Endothelial cell of umbilical vein (primary cell): ENCODE results near the gene TFIP11. TPM values are rescaled to one million over a fixed set of nuclear protein-coding genes. Genes with fewer than 3 reads are reported as not detected.

Experiments
- BruUV-seq: library from RNA; stranded (reverse); fragments of 400-500 nt; replicated peaks from 2 replicates; lab custom pipeline; 2021; lab: Mats Ljungman, UMichigan
- CTCF ChIA-PET: fragments of 300-600, 350-600 bp; sonication (Branson Sonifier 250); formaldehyde crosslinking; loops from one replicate; lab custom pipeline; 2021; ENCODE audit warnings: antibody characterized with exemption, inconsistent platforms; lab: Charles Lee
- POLR2A ChIA-PET: fragments of 300-600, 350-600 bp; sonication (Branson Sonifier 250); formaldehyde crosslinking; loops from one replicate; lab custom pipeline; 2021; ENCODE audit warnings: antibody characterized with exemption, inconsistent platforms; lab: Charles Lee
- DNase-seq: peaks from one replicate; pipeline ENCODE4 v3.0.0-alpha.2; 2011; ENCODE audit warnings: low read depth, low spot score
- FAIRE-seq: peaks from 2 replicates; lab custom pipeline; 2011; peaks lifted over from hg19 to GRCh38; lab: Jason Lieb, UNC
- H2AFZ ChIP-seq: 2 replicates; pipeline ENCODE4 v1.6.0; 2012; ENCODE audit warnings: low read depth, low read length, control low read depth, inconsistent platforms
- H3K27ac ChIP-seq: 2 replicates; pipeline ENCODE4 v1.5.1; 2011; ENCODE audit warnings: low read depth, mild to moderate bottlenecking, control low read depth, low read length, moderate library complexity; ENCODE audit not compliant: insufficient read depth
- H3K27me3 ChIP-seq, 2 experiments: 2 replicates each; pipeline versions ENCODE4 v1.6.0 to v1.6.1; 2011; ENCODE audit warnings: low read length in 2 of 2, mixed read lengths in 1 of 2; ENCODE audit not compliant: control insufficient read depth in 2 of 2, insufficient read depth in 2 of 2
- H3K36me3 ChIP-seq, 2 experiments: 2 replicates in 1 of 2; 3 replicates in 1 of 2; pipeline ENCODE4 v1.5.1; 2011; ENCODE audit warnings: low read length in 2 of 2, mild to moderate bottlenecking in 1 of 2, moderate library complexity in 1 of 2; ENCODE audit not compliant: control insufficient read depth in 2 of 2, insufficient read depth in 2 of 2; ENCODE audit errors: extremely low read depth in 1 of 2
- H3K4me1 ChIP-seq: 3 replicates; pipeline ENCODE4 v1.5.1; 2011; ENCODE audit warnings: mild to moderate bottlenecking, low read length; ENCODE audit not compliant: control insufficient read depth, insufficient read depth; ENCODE audit errors: extremely low read depth
- H3K4me2 ChIP-seq: 2 replicates; pipeline ENCODE4 v1.6.1; 2011; ENCODE audit warnings: low read length, control low read depth, mixed read lengths; ENCODE audit not compliant: insufficient read depth
- H3K4me3 ChIP-seq, 3 experiments: fragments of 200-600 bp in 1 of 3; sonication (generic), shearing (Covaris generic) in 1 of 3; replicated peaks in 1 of 3; 2 replicates each; pipeline ENCODE4 v1.5.1; 2011 to 2016; ENCODE audit warnings: control low read depth in 3 of 3, low read length in 3 of 3, mild to moderate bottlenecking in 2 of 3, inconsistent platforms in 1 of 3, low read depth in 1 of 3, moderate library complexity in 1 of 3; ENCODE audit not compliant: insufficient read depth in 1 of 3
- H3K79me2 ChIP-seq: 2 replicates; pipeline ENCODE4 v1.6.0; 2012; ENCODE audit warnings: low read length, inconsistent platforms; ENCODE audit not compliant: control insufficient read depth, insufficient read depth
- H3K9ac ChIP-seq: replicated peaks from 2 replicates; pipeline ENCODE3; 2011; ENCODE audit warnings: low read length, control low read depth; ENCODE audit not compliant: insufficient read depth; ENCODE audit errors: extremely low read depth
- H3K9me1 ChIP-seq: replicated peaks from 3 replicates; pipeline ENCODE4 v1.6.0; 2011; ENCODE audit warnings: mild to moderate bottlenecking, low read length; ENCODE audit not compliant: control insufficient read depth, insufficient read depth; ENCODE audit errors: extremely low read depth
- H3K9me3 ChIP-seq: replicated peaks from 2 replicates; pipeline ENCODE4 v1.5.1; 2012; ENCODE audit warnings: low read length, inconsistent platforms; ENCODE audit not compliant: control insufficient read depth, insufficient read depth
- H4K20me1 ChIP-seq: replicated peaks from 2 replicates; pipeline ENCODE3; 2011; ENCODE audit warnings: mild to moderate bottlenecking, low read length; ENCODE audit not compliant: control insufficient read depth, insufficient read depth; ENCODE audit errors: extremely low read depth
- CTCF ChIP-seq, 2 donors: IDR thresholded peaks; 1 replicate in 1 of 2; 2 replicates in 1 of 2; pipeline ENCODE4 v1.5.1; 2011; ENCODE audit warnings: low read length in 2 of 2, mild to moderate bottlenecking in 2 of 2, moderate library complexity in 2 of 2, control low read depth in 1 of 2, inconsistent platforms in 1 of 2, low read depth in 1 of 2; ENCODE audit not compliant: insufficient read depth in 1 of 2; ENCODE audit errors: extremely low read depth in 1 of 2
- EZH2 ChIP-seq: IDR thresholded peaks from 2 replicates; pipeline ENCODE4 v1.6.1; 2012; ENCODE audit warnings: borderline replicate concordance, low read depth, mild to moderate bottlenecking, moderate library complexity, low read length, inconsistent platforms; ENCODE audit not compliant: severe bottlenecking
- FOS ChIP-seq: IDR thresholded peaks from 2 replicates; pipeline ENCODE4 v1.6.1; 2011; ENCODE audit warnings: mild to moderate bottlenecking, low read length, moderate library complexity, borderline replicate concordance; ENCODE audit not compliant: insufficient read depth
- GATA2 ChIP-seq: IDR thresholded peaks from 2 replicates; pipeline ENCODE4 v1.7.0; 2011; ENCODE audit warnings: low read depth, mild to moderate bottlenecking, moderate library complexity, mixed read lengths, low read length; ENCODE audit not compliant: insufficient read length, insufficient read depth
- JUN ChIP-seq: IDR thresholded peaks from 2 replicates; pipeline ENCODE4 v1.6.1; 2011; ENCODE audit warnings: borderline replicate concordance, low read depth; ENCODE audit not compliant: insufficient read length, insufficient read depth
- MAX ChIP-seq: IDR thresholded peaks from 2 replicates; pipeline ENCODE4 v1.6.1; 2011; ENCODE audit not compliant: insufficient read depth, insufficient read length
- MYC ChIP-seq: IDR thresholded peaks from one replicate; pipeline ENCODE4 v1.6.1; 2011; ENCODE audit warnings: mild to moderate bottlenecking, low read depth, low read length
- POLR2A ChIP-seq: IDR thresholded peaks from 2 replicates; pipeline ENCODE4 v1.6.1; 2012; ENCODE audit warnings: low read depth, mild to moderate bottlenecking, control low read depth, low read length
- POLR2AphosphoS5 ChIP-seq: IDR thresholded peaks from 2 replicates; pipeline ENCODE4 v1.6.1; 2012; ENCODE audit warnings: low read depth, mild to moderate bottlenecking, control low read depth, low read length, moderate library complexity; ENCODE audit not compliant: insufficient read depth
- dilution Hi-C: fragments of 300-500 bp; cut with MboI; formaldehyde crosslinking; loops from one replicate; pipeline ENCODE4 v1.15.0; 2019; ENCODE audit warnings: low sequenced_read_pairs; ENCODE audit not compliant: extremely low pct_ligation_motif_present
- intact Hi-C: fragments of 100-400 bp; cut with micrococcal nuclease; formaldehyde crosslinking; loops from one replicate; pipeline ENCODE4 v1.10.0; 2022
- polyA plus RNA-seq, 4 experiments: library from polyadenylated mRNA; depleted of rRNA in 3 of 4; stranded (reverse) in 3 of 4; unstranded in 1 of 4; fragments of >200 nt; gene quantifications; 2 replicates each; pipeline versions ENCODE4 v1.2.1 to v1.2.3, GENCODE V29; 2011 to 2012; ENCODE audit warnings: missing spikeins in 1 of 4
- total RNA-seq: library from RNA; stranded (reverse); gene quantifications from 2 replicates; pipeline ENCODE4 v1.2.3, GENCODE V29; 2021

Gene TFIP11
- total and polyA plus RNA-seq, 2 donors (not counting 3 experiments of a cell fraction or from before 2014, with no cell fraction given) = 35.7 to 54.9 TPM

- Histone ChIP-seq H3K4me1 (peaks cover 24% of the 10 kb centered on the region), H3K4me2 (no peak overlapping the region), H3K27me3 (no peaks in the 10 kb centered on the region), H3K9me3 (no peaks in the 10 kb centered on the region), H3K9me1 (no peaks in the 10 kb centered on the region), H3K4me3 (no peak overlapping the region), H3K79me2 (peaks cover 36% of the 10 kb centered on the region), H4K20me1 (no peaks in the 10 kb centered on the region), H3K9ac (no peak overlapping the region), H3K36me3 (peaks cover 10 to 16% of the 10 kb centered on the region in 2 experiments), H3K27ac (no peak overlapping the region), H2AFZ (no peak overlapping the region)
- ChIA-PET CTCF (interaction anchor here (0.7 kb wide), 1 partner anchor 19 kb away, joined by 4 read pairs; no protein-coding TSS in a partner anchor), POLR2A (no interaction called here)
- intact Hi-C loops = loop anchor here (5.0 kb wide), 1 partner anchor 1364 kb away; no protein-coding TSS in a partner anchor
- DNase-seq (no peak), FAIRE-seq (no peak)
- TF ChIP-seq GATA2 (no peak), MAX (no peak), EZH2 (no peak), POLR2AphosphoS5 (no peak), FOS (no peak), POLR2A (no peak), CTCF (IDR thresholded peaks at IDR 0.05; ENCODE audit: extremely low read depth in 1 of 2, insufficient read depth in 1 of 2, low read depth in 1 of 2, low read length in 2 of 2) (no peak), JUN (no peak), MYC (no peak)
- no TSS peak for BruUV-seq
- dilution Hi-C loops = no loop called here
Observed at GRCh38 chr22:26486394-26486793, 25.9 kb downstream of the TFIP11 start.
